Hepatocyte (in vitro differentiated cells): ENCODE results near the gene BPI. TPM values are rescaled to one million over a fixed set of nuclear protein-coding genes. Genes with fewer than 3 reads are reported as not detected.

Source experiments
- DNase-seq: peaks from one replicate; pipeline ENCODE4 v3.0.0-alpha.2; 2016; ENCODE audit warnings: low spot score
- H2AFZ ChIP-seq: fragments of 200-600 bp; sonication (generic); 2 replicates; pipeline ENCODE4 v1.6.0; 2016; ENCODE audit warnings: antibody characterized with exemption, mild to moderate bottlenecking
- H3K27ac ChIP-seq: fragments of 200-600 bp; sonication (generic); 2 replicates; pipeline ENCODE4 v1.5.1; 2016; ENCODE audit warnings: mild to moderate bottlenecking
- H3K27me3 ChIP-seq: fragments of 200-600 bp; sonication (generic); 2 replicates; pipeline ENCODE4 v1.6.1; 2016
- H3K36me3 ChIP-seq: fragments of 200-600 bp; sonication (generic); replicated peaks from 2 replicates; pipeline ENCODE4 v1.5.1; 2016; ENCODE audit warnings: low read depth; ENCODE audit not compliant: insufficient read depth
- H3K4me1 ChIP-seq: fragments of 200-600 bp; sonication (generic); 2 replicates; pipeline ENCODE4 v1.5.1; 2016; ENCODE audit warnings: mild to moderate bottlenecking, moderate library complexity; ENCODE audit not compliant: insufficient read depth
- H3K4me2 ChIP-seq: fragments of 200-600 bp; sonication (generic); 2 replicates; pipeline ENCODE4 v1.6.0; 2016
- H3K4me3 ChIP-seq: fragments of 200-600 bp; sonication (generic); 2 replicates; pipeline ENCODE4 v1.5.1; 2016; ENCODE audit warnings: mild to moderate bottlenecking
- H3K79me2 ChIP-seq: fragments of 200-600 bp; sonication (generic); 2 replicates; pipeline ENCODE4 v1.6.0; 2017; ENCODE audit warnings: mild to moderate bottlenecking
- H3K9me2 ChIP-seq: fragments of 200-600 bp; sonication (generic); replicated peaks from 2 replicates; pipeline ENCODE4 v1.6.0; 2017; ENCODE audit warnings: mild to moderate bottlenecking; ENCODE audit not compliant: insufficient read depth
- H3K9me3 ChIP-seq: fragments of 200-600 bp; sonication (generic); 2 replicates; pipeline ENCODE4 v1.5.1; 2016; ENCODE audit warnings: low read depth, mild to moderate bottlenecking
- H4K20me1 ChIP-seq: fragments of 200-600 bp; sonication (generic); 2 replicates; pipeline ENCODE4 v1.6.0; 2016; ENCODE audit warnings: mild to moderate bottlenecking; ENCODE audit not compliant: insufficient read depth, poor library complexity, severe bottlenecking
- CTCF ChIP-seq: fragments of 200-600 bp; sonication (generic); IDR thresholded peaks from 2 replicates; pipeline ENCODE4 v1.5.1; 2016; ENCODE audit warnings: antibody characterized with exemption, mild to moderate bottlenecking; ENCODE audit not compliant: poor library complexity
- EZH2 ChIP-seq: fragments of 200-600 bp; sonication (generic); IDR thresholded peaks from 2 replicates; pipeline ENCODE4 v1.6.1; 2016; ENCODE audit warnings: antibody characterized with exemption, mild to moderate bottlenecking, borderline replicate concordance
- EZH2phosphoT487 ChIP-seq: fragments of 200-600 bp; sonication (generic); IDR thresholded peaks from one replicate; pipeline ENCODE4 v1.6.1; 2018; ENCODE audit warnings: antibody characterized with exemption, mild to moderate bottlenecking, low read depth, moderate library complexity; ENCODE audit not compliant: unreplicated experiment, severe bottlenecking
- WGBS: methylation state at CpG from one replicate; pipeline ENCODE4 v1.1.6; 2016; ENCODE audit warnings: low lambda C conversion rate; ENCODE audit errors: missing lambda C conversion rate; 5-methylcytosine and 5-hydroxymethylcytosine counted together
- polyA plus RNA-seq: library from polyadenylated mRNA; unstranded; fragments of >200 nt; fragmentation: Nextera tagmentation; extraction: Ambion mirVana; gene quantifications from 2 replicates; pipeline ENCODE4 v1.2.1, GENCODE V29; 2016
- total RNA-seq: library from RNA; depleted of rRNA; stranded (reverse); fragments of >200 nt; gene quantifications from 2 replicates; pipeline ENCODE4 v1.2.3, GENCODE V29; 2014

Gene BPI
- total and polyA plus RNA-seq, 2 experiments from 2014 or later, result 0.63 to 0.66 TPM

DNA sequence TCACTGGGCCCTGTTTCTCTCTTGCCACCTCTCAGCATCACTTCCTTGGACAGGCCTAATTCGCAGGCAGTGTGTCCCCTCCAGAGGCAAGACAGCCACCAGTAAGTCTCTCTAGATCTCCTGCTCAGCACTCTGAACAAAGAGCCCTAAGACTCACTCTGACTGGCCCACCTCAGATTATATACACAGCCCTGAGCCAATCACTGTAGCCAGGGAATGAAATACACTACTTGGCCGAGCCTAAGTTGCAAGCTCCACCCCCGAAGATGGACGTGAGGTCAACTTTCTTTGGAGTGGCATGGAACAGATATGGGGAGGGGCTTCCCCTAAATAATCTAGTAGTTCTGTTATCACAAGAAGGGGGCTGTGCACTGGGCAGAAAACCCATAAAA is 4.1 kb downstream of the BPI start:
- Histone ChIP-seq H3K9me2 (no peaks in the 10 kb centered on the region), H3K79me2 (no peaks in the 10 kb centered on the region), H3K4me1 (no peaks in the 10 kb centered on the region), H3K27ac (no peak overlapping the region), H2AFZ (no peak overlapping the region), H3K4me3 (no peak overlapping the region), H3K9me3 (no peaks in the 10 kb centered on the region), H3K27me3 (peaks cover 5% of the 10 kb centered on the region), H3K4me2 (no peak overlapping the region), H3K36me3 (no peaks in the 10 kb centered on the region), H4K20me1 (no peaks in the 10 kb centered on the region)
- TF ChIP-seq EZH2, result no peak
- no peak for TF ChIP-seq CTCF
- TF ChIP-seq EZH2phosphoT487, result no peak
- no peak for DNase-seq
- WGBS, result 73% methylated on average over 4 of the region's 4 CpGs

DNA sequence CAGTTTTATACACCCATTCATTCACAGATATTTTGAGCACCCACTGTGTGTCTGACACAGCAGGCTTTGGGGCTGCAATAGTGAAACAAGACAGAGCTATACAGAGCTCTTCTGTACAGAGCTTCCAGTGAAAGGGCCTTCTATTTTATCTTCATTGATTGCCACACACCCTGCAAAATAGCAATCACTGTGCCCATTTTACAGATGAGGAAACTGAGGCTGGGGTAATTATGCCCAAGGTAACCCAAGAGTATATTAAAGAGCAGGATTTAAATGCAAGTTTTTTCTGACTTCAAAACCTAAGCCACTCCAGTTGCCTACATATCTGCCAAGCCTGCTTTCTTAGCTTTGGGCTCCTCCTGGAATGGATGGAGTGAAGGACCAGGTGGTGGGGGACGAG is 4.5 kb downstream of the BPI start:
- Histone ChIP-seq H3K9me2 (no peaks in the 10 kb centered on the region), H3K27me3 (peaks cover 1% of the 10 kb centered on the region), H3K9me3 (no peaks in the 10 kb centered on the region), H2AFZ (no peak overlapping the region), H3K27ac (no peak overlapping the region), H3K79me2 (no peaks in the 10 kb centered on the region), H3K4me2 (no peak overlapping the region), H3K4me3 (no peak overlapping the region), H3K36me3 (no peaks in the 10 kb centered on the region), H4K20me1 (no peaks in the 10 kb centered on the region), H3K4me1 (no peaks in the 10 kb centered on the region)
- WGBS, result 46% methylated on average over 1 of the region's 1 CpG
- no peak for DNase-seq
- no peak for TF ChIP-seq EZH2phosphoT487
- no peak for TF ChIP-seq CTCF
- no peak for TF ChIP-seq EZH2

- Histone ChIP-seq H3K4me1 (no peaks in the 10 kb centered on the region), H3K79me2 (no peaks in the 10 kb centered on the region), H3K4me2 (no peak overlapping the region), H3K27ac (no peak overlapping the region), H3K9me2 (no peaks in the 10 kb centered on the region), H3K9me3 (no peaks in the 10 kb centered on the region), H3K36me3 (no peaks in the 10 kb centered on the region), H4K20me1 (no peaks in the 10 kb centered on the region), H3K4me3 (no peak overlapping the region), H3K27me3 (no peaks in the 10 kb centered on the region), H2AFZ (no peak overlapping the region)
- DNase-seq, result no peak
- WGBS, result 91% methylated on average over 3 of the region's 3 CpGs
- no peak for TF ChIP-seq CTCF
- no peak for TF ChIP-seq EZH2phosphoT487
- TF ChIP-seq EZH2, result no peak
These were observed 7.1 kb downstream of the BPI start for GRCh38 chr20:38311091-38311490.

- no peaks in the 10 kb centered on the region for H4K20me1 ChIP-seq
- no peak overlapping the region for H3K27ac ChIP-seq
- H3K9me3 ChIP-seq, result no peaks in the 10 kb centered on the region
- H2AFZ ChIP-seq, result no peak overlapping the region
- H3K79me2 ChIP-seq, result no peaks in the 10 kb centered on the region
- H3K27me3 ChIP-seq, result no peaks in the 10 kb centered on the region
- H3K9me2 ChIP-seq, result no peaks in the 10 kb centered on the region
- no peak for DNase-seq
- no peak overlapping the region for H3K4me2 ChIP-seq
- no peak overlapping the region for H3K4me3 ChIP-seq
- H3K4me1 ChIP-seq, result no peaks in the 10 kb centered on the region
- TF ChIP-seq EZH2, result no peak
- no peak for TF ChIP-seq EZH2phosphoT487
- TF ChIP-seq CTCF, result no peak
- 78% methylated on average over 3 of the region's 3 CpGs for WGBS
- no peaks in the 10 kb centered on the region for H3K36me3 ChIP-seq
These were observed 7.5 kb downstream of the BPI start for GRCh38 chr20:38311491-38311890.
